Measurements from ENCODE around the gene TOP1.

GRCh38 chr20:41173791-41174341 is 145.2 kb downstream of the TOP1 start:
- TF ChIP-seq CTCF (IDR thresholded peaks at IDR 0.05) = no peak
- no peak for TF ChIP-seq POLR2A (IDR thresholded peaks at IDR 0.05)
